Keratinocyte (primary cell): Measurements from ENCODE around the gene DCPS. TPM values are rescaled to one million over a fixed set of nuclear protein-coding genes. Genes with fewer than 3 reads are reported as not detected.
"Not testable (repeated sequence)": the region's sequence is repeated elsewhere in the genome, so short reads cannot be mapped to it uniquely, and the experiment has no call there.

ENCODE experiments used
- DNase-seq: peaks from one replicate; pipeline ENCODE4 v3.0.0-alpha.2; 2011; ENCODE audit warnings: low read depth, missing footprints, low spot score
- FAIRE-seq: peaks from 2 replicates; lab custom pipeline; 2011; peaks lifted over from hg19 to GRCh38; lab: Jason Lieb, UNC
- H2AFZ ChIP-seq: 2 replicates; pipeline ENCODE4 v1.6.0; 2012; ENCODE audit warnings: low read length, control low read depth, inconsistent platforms; ENCODE audit not compliant: control insufficient read depth
- H3K27ac ChIP-seq: 2 replicates; pipeline ENCODE4 v1.5.1; 2011; ENCODE audit warnings: low read length; ENCODE audit not compliant: control insufficient read depth, insufficient read depth
- H3K27me3 ChIP-seq: 3 replicates; pipeline ENCODE4 v1.6.0; 2011; ENCODE audit warnings: low read length; ENCODE audit not compliant: control insufficient read depth, insufficient read depth; ENCODE audit errors: extremely low read depth
- H3K36me3 ChIP-seq, 2 experiments: 2 replicates in 1 of 2; 3 replicates in 1 of 2; pipeline ENCODE4 v1.5.1; 2011; ENCODE audit warnings: low read length in 2 of 2, mild to moderate bottlenecking in 1 of 2; ENCODE audit not compliant: control insufficient read depth in 2 of 2, insufficient read depth in 2 of 2; ENCODE audit errors: extremely low read depth in 1 of 2
- H3K4me1 ChIP-seq: 3 replicates; pipeline ENCODE4 v1.5.1; 2011; ENCODE audit warnings: low read length; ENCODE audit not compliant: control insufficient read depth, insufficient read depth; ENCODE audit errors: extremely low read depth
- H3K4me2 ChIP-seq: 3 replicates; pipeline ENCODE4 v1.6.0; 2011; ENCODE audit warnings: low read depth, low read length; ENCODE audit not compliant: control insufficient read depth, insufficient read depth; ENCODE audit errors: extremely low read depth
- H3K4me3 ChIP-seq, 3 experiments: fragments of 200-600 bp in 1 of 3; sonication (generic) in 1 of 3; 2 replicates in 2 of 3; 3 replicates in 1 of 3; pipeline ENCODE4 v1.5.1; 2011 to 2016; ENCODE audit warnings: low read length in 3 of 3, mild to moderate bottlenecking in 3 of 3, control low read depth in 2 of 3, inconsistent platforms in 1 of 3, low read depth in 1 of 3, mixed read lengths in 1 of 3, mixed run types in 1 of 3, moderate library complexity in 1 of 3; ENCODE audit not compliant: control insufficient read depth in 2 of 3, insufficient read depth in 2 of 3; ENCODE audit errors: extremely low read depth in 1 of 3
- H3K79me2 ChIP-seq: 2 replicates; pipeline ENCODE4 v1.6.0; 2012; ENCODE audit warnings: low read length; ENCODE audit not compliant: control insufficient read depth, insufficient read depth
- H3K9ac ChIP-seq: 3 replicates; pipeline ENCODE4 v1.6.0; 2011; ENCODE audit warnings: low read length; ENCODE audit not compliant: control insufficient read depth, insufficient read depth; ENCODE audit errors: extremely low read depth
- H3K9me1 ChIP-seq: 3 replicates; pipeline ENCODE4 v1.6.0; 2011; ENCODE audit warnings: low read length; ENCODE audit not compliant: control insufficient read depth, insufficient read depth; ENCODE audit errors: extremely low read depth
- H3K9me3 ChIP-seq: 2 replicates; pipeline ENCODE4 v1.5.1; 2012; ENCODE audit warnings: low read depth, low read length; ENCODE audit not compliant: control insufficient read depth
- H4K20me1 ChIP-seq: 3 replicates; pipeline ENCODE4 v1.6.0; 2011; ENCODE audit warnings: low read length; ENCODE audit not compliant: control insufficient read depth, insufficient read depth; ENCODE audit errors: extremely low read depth
- CTCF ChIP-seq, 3 experiments: IDR thresholded peaks in 1 of 3; conservative IDR thresholded peaks in 1 of 3; optimal IDR thresholded peaks in 1 of 3; 2 replicates in 2 of 3; 3 replicates in 1 of 3; pipeline versions ENCODE3 to v1.5.1; 2011; ENCODE audit warnings: low read length in 3 of 3, mild to moderate bottlenecking in 3 of 3, moderate library complexity in 2 of 3, control low read depth in 1 of 3, inconsistent platforms in 1 of 3; ENCODE audit not compliant: insufficient read depth in 2 of 3; ENCODE audit errors: extremely low read depth in 1 of 3
- EZH2 ChIP-seq: IDR thresholded peaks from one replicate; pipeline ENCODE4 v1.6.1; 2012; ENCODE audit warnings: inconsistent platforms, mild to moderate bottlenecking, low read length, moderate library complexity
- dilution Hi-C: fragments of 300-500 bp; cut with MboI; formaldehyde crosslinking; loops from one replicate; pipeline ENCODE4 v1.7.0; 2020; ENCODE audit warnings: low sequenced_read_pairs; ENCODE audit not compliant: extremely low pct_ligation_motif_present
- polyA plus RNA-seq, 5 experiments: library from polyadenylated mRNA; depleted of rRNA in 3 of 5; stranded (reverse) in 3 of 5; stranded (forward) in 1 of 5; unstranded in 1 of 5; fragments of >200 nt; gene quantifications; 1 replicate in 1 of 5; 2 replicates in 3 of 5; 3 replicates in 1 of 5; pipeline versions ENCODE4 v1.2.1 to v1.2.3, GENCODE V29; 2011 to 2012; ENCODE audit warnings: missing spikeins in 2 of 5, low read depth in 1 of 5, low replicate concordance in 1 of 5

Gene DCPS
- polyA plus RNA-seq, 1 donor (not counting 4 experiments of a cell fraction or from before 2014, with no cell fraction given) = 31.3 TPM

GRCh38 chr11:126393143-126393542 lies 89.3 kb downstream of the DCPS start:
- Histone ChIP-seq H3K9me1 (no peaks in the 10 kb centered on the region), H2AFZ (no peak overlapping the region), H3K9me3 (no peaks in the 10 kb centered on the region), H3K36me3 (no peaks in the 10 kb centered on the region), H3K4me1 (peaks cover 34% of the 10 kb centered on the region), H3K27ac (peak overlapping the region; percentile 67), H4K20me1 (no peaks in the 10 kb centered on the region), H3K79me2 (peaks cover 20% of the 10 kb centered on the region), H3K4me2 (peak overlapping the region; percentile 46), H3K4me3 (no peak overlapping the region), H3K27me3 (no peaks in the 10 kb centered on the region), H3K9ac (no peak overlapping the region)
- DNase-seq = no peak
- TF ChIP-seq CTCF (optimal IDR thresholded peaks at IDR 0.05 in 1 of 3, IDR thresholded peaks at IDR 0.05 in 1 of 3, conservative IDR thresholded peaks at IDR 0.05 in 1 of 3; ENCODE audit: extremely low read depth in 1 of 3, insufficient read depth in 2 of 3, low read length in 3 of 3) = no peak
- TF ChIP-seq EZH2 = no peak
- FAIRE-seq = no peak
- dilution Hi-C loops = no loop called here

GRCh38 chr11:126394036-126394435 lies 90.2 kb downstream of the DCPS start:
- no peaks in the 10 kb centered on the region for H3K9me1 ChIP-seq
- TF ChIP-seq CTCF (optimal IDR thresholded peaks at IDR 0.05 in 1 of 3, IDR thresholded peaks at IDR 0.05 in 1 of 3, conservative IDR thresholded peaks at IDR 0.05 in 1 of 3; ENCODE audit: extremely low read depth in 1 of 3, insufficient read depth in 2 of 3, low read length in 3 of 3) = no peak
- TF ChIP-seq EZH2 = no peak
- peak overlapping the region; percentile 46 for H3K9ac ChIP-seq
- no peak for DNase-seq
- no peaks in the 10 kb centered on the region for H3K36me3 ChIP-seq
- H3K27ac ChIP-seq = peak overlapping the region; percentile 56
- no peak for FAIRE-seq
- dilution Hi-C loops = no loop called here
- H3K79me2 ChIP-seq = peaks cover 19% of the 10 kb centered on the region
- no peaks in the 10 kb centered on the region for H4K20me1 ChIP-seq
- H3K4me2 ChIP-seq = peak overlapping the region; percentile 59
- no peaks in the 10 kb centered on the region for H3K9me3 ChIP-seq
- peaks cover 34% of the 10 kb centered on the region for H3K4me1 ChIP-seq
- H3K4me3 ChIP-seq = no peak overlapping the region
- no peaks in the 10 kb centered on the region for H3K27me3 ChIP-seq
- H2AFZ ChIP-seq = no peak overlapping the region

- H3K9me3 ChIP-seq, H3K27me3 ChIP-seq, DNase-seq, H4K20me1 ChIP-seq, H3K9me1 ChIP-seq, H3K36me3 ChIP-seq, dilution Hi-C loops, H2AFZ ChIP-seq, H3K4me3 ChIP-seq: not testable (repeated sequence)
- Histone ChIP-seq H3K27ac (peak overlapping the region; percentile 56), H3K4me1 (peaks cover 34% of the 10 kb centered on the region), H3K4me2 (peak overlapping the region; percentile 59), H3K79me2 (peaks cover 19% of the 10 kb centered on the region), H3K9ac (peak overlapping the region; percentile 46)
- FAIRE-seq = peak; percentile 99
Measured at GRCh38 chr11:126394634-126395072, 90.8 kb downstream of the DCPS start.
